H9 (cell line): ENCODE data around the gene WNT6. TPM values are rescaled to one million over a fixed set of nuclear protein-coding genes. Genes with fewer than 3 reads are reported as not detected.

Experiments used
- DNase-seq: peaks from one replicate; pipeline ENCODE4 v3.0.0-alpha.2; 2017
- H2AFZ ChIP-seq: one replicate; pipeline ENCODE4 v1.6.1; 2013; ENCODE audit warnings: mild to moderate bottlenecking, low read length, control low read depth, moderate library complexity
- H2AK5ac ChIP-seq: 2 replicates; pipeline ENCODE4 v1.6.1; 2013; ENCODE audit warnings: low read length, control low read depth, mixed read lengths; ENCODE audit not compliant: insufficient read length
- H2BK120ac ChIP-seq: one replicate; pipeline ENCODE4 v1.6.1; 2013; ENCODE audit warnings: low read depth, mild to moderate bottlenecking, low read length, control low read depth, inconsistent platforms; ENCODE audit not compliant: poor library complexity, severe bottlenecking
- H2BK12ac ChIP-seq: 2 replicates; pipeline ENCODE4 v1.6.1; 2013; ENCODE audit warnings: low read length, control low read depth, mixed read lengths, low read depth; ENCODE audit not compliant: insufficient read length
- H2BK15ac ChIP-seq: 2 replicates; pipeline ENCODE4 v1.6.1; 2013; ENCODE audit warnings: low read depth, low read length, control low read depth
- H2BK20ac ChIP-seq: one replicate; pipeline ENCODE4 v1.6.1; 2013; ENCODE audit warnings: low read depth, mild to moderate bottlenecking, low read length, control low read depth, inconsistent platforms; ENCODE audit not compliant: poor library complexity, severe bottlenecking
- H2BK5ac ChIP-seq: 2 replicates; pipeline ENCODE4 v1.6.1; 2013; ENCODE audit warnings: low read length, control low read depth, mixed read lengths; ENCODE audit not compliant: insufficient read length
- H3K14ac ChIP-seq: 2 replicates; pipeline ENCODE4 v1.6.1; 2013; ENCODE audit warnings: low read length, control low read depth; ENCODE audit not compliant: insufficient read depth
- H3K18ac ChIP-seq: 2 replicates; pipeline ENCODE4 v1.6.1; 2013; ENCODE audit warnings: low read depth, mild to moderate bottlenecking, mixed read lengths, low read length, control low read depth; ENCODE audit not compliant: insufficient read length
- H3K23ac ChIP-seq: 2 replicates; pipeline ENCODE4 v1.6.1; 2013; ENCODE audit warnings: low read length, control low read depth, mixed read lengths, low read depth; ENCODE audit not compliant: insufficient read length
- H3K23me2 ChIP-seq: 2 replicates; pipeline ENCODE4 v1.6.1; 2013; ENCODE audit warnings: low read depth, mild to moderate bottlenecking, mixed read lengths, low read length, control low read depth; ENCODE audit not compliant: insufficient read length, poor library complexity, severe bottlenecking
- H3K27ac ChIP-seq: 2 replicates; pipeline ENCODE4 v1.5.1; 2013; ENCODE audit warnings: low read length, control low read depth, mixed read lengths, low read depth; ENCODE audit not compliant: insufficient read length
- H3K27me3 ChIP-seq: 2 replicates; pipeline ENCODE4 v1.6.1; 2013; ENCODE audit warnings: low read length, control low read depth, inconsistent platforms; ENCODE audit not compliant: insufficient read depth
- H3K4ac ChIP-seq: 2 replicates; pipeline ENCODE4 v1.6.1; 2013; ENCODE audit warnings: low read depth, mild to moderate bottlenecking, control low read depth, inconsistent platforms, low read length, moderate library complexity
- H3K4me1 ChIP-seq: 2 replicates; pipeline ENCODE4 v1.6.1; 2013; ENCODE audit warnings: low read length, control low read depth, inconsistent platforms; ENCODE audit not compliant: insufficient read depth
- H3K4me2 ChIP-seq: 2 replicates; pipeline ENCODE4 v1.6.1; 2013; ENCODE audit warnings: low read length, control low read depth, mixed read lengths; ENCODE audit not compliant: insufficient read length, insufficient read depth
- H3K56ac ChIP-seq: 2 replicates; pipeline ENCODE4 v1.6.1; 2013; ENCODE audit warnings: low read depth, mild to moderate bottlenecking, mixed read lengths, low read length, control low read depth; ENCODE audit not compliant: insufficient read length
- H3K79me1 ChIP-seq: 2 replicates; pipeline ENCODE4 v1.6.1; 2013; ENCODE audit warnings: low read depth, mild to moderate bottlenecking, moderate library complexity, low read length, control low read depth, inconsistent platforms; ENCODE audit not compliant: insufficient read depth, poor library complexity, severe bottlenecking
- H3K79me2 ChIP-seq: 2 replicates; pipeline ENCODE4 v1.6.1; 2013; ENCODE audit warnings: low read length, control low read depth, inconsistent platforms; ENCODE audit not compliant: insufficient read depth
- H3K9ac ChIP-seq: 2 replicates; pipeline ENCODE4 v1.6.1; 2013; ENCODE audit warnings: low read length, control low read depth, mixed read lengths; ENCODE audit not compliant: insufficient read length; ENCODE audit errors: extremely low read depth
- H3K9me3 ChIP-seq: one replicate; pipeline ENCODE4 v1.6.1; 2013; ENCODE audit warnings: low read depth, low read length, inconsistent platforms; ENCODE audit not compliant: control insufficient read depth
- H3T11ph ChIP-seq: one replicate; pipeline ENCODE4 v1.6.1; 2013; ENCODE audit warnings: mild to moderate bottlenecking, low read length, control low read depth, inconsistent platforms
- H4K20me1 ChIP-seq: one replicate; pipeline ENCODE4 v1.6.1; 2013; ENCODE audit not compliant: control insufficient read depth, insufficient read length, insufficient read depth
- H4K5ac ChIP-seq: 2 replicates; pipeline ENCODE4 v1.6.1; 2013; ENCODE audit warnings: low read depth, mild to moderate bottlenecking, mixed read lengths, low read length, control low read depth; ENCODE audit not compliant: insufficient read length
- H4K8ac ChIP-seq: replicated peaks from 2 replicates; pipeline ENCODE4 v1.6.1; 2013; ENCODE audit warnings: low read length, control low read depth, mixed read lengths, low read depth; ENCODE audit not compliant: insufficient read length
- H4K91ac ChIP-seq: 2 replicates; pipeline ENCODE4 v1.6.1; 2013; ENCODE audit warnings: low read depth, mild to moderate bottlenecking, moderate library complexity, mixed read lengths, low read length, control low read depth; ENCODE audit not compliant: insufficient read length
- H3K27ac Mint-ChIP-seq, 3 experiments: 2 replicates in 2 of 3; 3 replicates in 1 of 3; pipeline ENCODE4 v1.8.0; 2020 to 2021; ENCODE audit warnings: mixed read lengths in 3 of 3, mild to moderate bottlenecking in 1 of 3, moderate library complexity in 1 of 3
- H3K27me3 Mint-ChIP-seq: 2 replicates; pipeline ENCODE4 v1.8.0; 2021; ENCODE audit warnings: low read depth, mild to moderate bottlenecking, moderate library complexity, mixed read lengths
- H3K36me3 Mint-ChIP-seq, 3 experiments: 2 replicates in 2 of 3; 3 replicates in 1 of 3; pipeline ENCODE4 v1.8.0; 2020 to 2021; ENCODE audit warnings: low read depth in 3 of 3, mixed read lengths in 3 of 3; ENCODE audit not compliant: insufficient read depth in 1 of 3
- H3K4me1 Mint-ChIP-seq, 2 experiments: 2 replicates each; pipeline ENCODE4 v1.8.0; 2020; ENCODE audit warnings: mixed read lengths in 2 of 2
- H3K4me3 Mint-ChIP-seq, 2 experiments: 2 replicates in 1 of 2; 3 replicates in 1 of 2; pipeline ENCODE4 v1.8.0; 2020 to 2021; ENCODE audit warnings: mild to moderate bottlenecking in 2 of 2, mixed read lengths in 2 of 2, moderate library complexity in 1 of 2
- H3K9me3 Mint-ChIP-seq, 2 experiments: 2 replicates in 1 of 2; 3 replicates in 1 of 2; pipeline ENCODE4 v1.8.0; 2020; ENCODE audit warnings: mild to moderate bottlenecking in 2 of 2, mixed read lengths in 2 of 2, moderate library complexity in 1 of 2
- WGBS: extraction: QIAGEN DNeasy Blood & Tissue Kit; methylation state at CpG from one replicate; pipeline ENCODE4 v1.1.7; 2013; ENCODE audit warnings: missing lambda C conversion rate, low lambda C conversion rate, mixed read lengths; ENCODE audit not compliant: insufficient read length; ENCODE audit errors: extremely low coverage; 5-methylcytosine and 5-hydroxymethylcytosine counted together
- total RNA-seq: library from RNA; stranded (reverse); gene quantifications from 2 replicates; pipeline ENCODE4 v1.2.1, GENCODE V29; 2021
- TF ChIP-seq, protein P1 (sequence below): fragments of 200-600 bp; sonication (generic); conservative IDR thresholded peaks from 3 replicates; pipeline ENCODE4 v1.8.0; 2021; ENCODE audit warnings: antibody characterized with exemption, mild to moderate bottlenecking

WNT6 gene
- total RNA-seq, 1 experiment from 2014 or later, result not detected

DNA sequence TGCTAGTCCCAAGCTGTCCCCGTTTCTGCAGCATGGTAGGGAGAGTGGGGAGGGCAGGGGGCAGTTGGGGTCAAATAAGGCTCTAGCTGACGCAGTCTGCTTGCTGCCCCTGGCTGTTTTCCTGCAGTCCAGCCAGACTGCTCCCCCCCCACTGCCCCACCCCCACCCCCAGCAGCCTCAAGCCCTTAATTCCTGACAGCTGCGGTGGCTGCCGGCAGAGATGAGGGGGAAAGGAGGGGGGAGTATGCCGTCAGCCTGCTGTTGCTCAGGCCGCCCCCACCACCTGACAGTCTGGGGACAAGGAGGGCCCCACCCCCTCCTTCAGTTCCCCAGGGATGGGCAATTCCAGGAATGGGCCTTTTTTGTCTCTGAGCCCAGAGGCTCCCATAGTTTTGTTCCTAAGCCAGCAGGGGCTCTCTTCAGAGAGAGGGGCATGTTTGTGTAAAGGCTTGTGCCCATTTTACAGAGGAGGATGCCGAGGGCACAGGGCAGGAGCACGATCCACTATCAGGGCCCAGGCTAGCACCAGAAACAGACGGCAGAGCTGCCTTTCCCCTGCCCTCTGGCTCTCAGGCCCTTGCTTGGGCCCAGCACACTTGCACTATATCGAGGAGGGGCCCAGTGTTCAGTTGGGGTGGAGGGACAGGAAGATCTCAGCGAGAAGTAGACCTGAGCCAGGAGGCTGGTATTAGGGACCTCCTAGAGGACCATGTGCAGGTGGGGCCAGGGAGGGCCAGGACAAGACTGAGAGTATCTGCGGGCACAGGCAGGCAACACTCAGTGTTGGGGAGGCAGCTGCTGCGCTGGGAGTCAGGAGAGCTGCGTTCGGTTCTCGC lies 19.5 kb downstream of the WNT6 start:
- Histone ChIP-seq H3K18ac (no peak overlapping the region), H4K91ac (no peak overlapping the region), H3K79me2 (no peaks in the 10 kb centered on the region), H2AFZ (no peak overlapping the region), H3K14ac (no peak overlapping the region), H3K79me1 (no peaks in the 10 kb centered on the region), H2BK12ac (no peak overlapping the region), H3K27ac (no peak overlapping the region), H3K4me2 (no peak overlapping the region), H2BK120ac (no peak overlapping the region), H3T11ph (no peak overlapping the region), H3K4me1 (no peaks in the 10 kb centered on the region), H3K9ac (no peak overlapping the region), H3K56ac (no peak overlapping the region), H4K20me1 (peaks cover 2% of the 10 kb centered on the region), H2BK5ac (no peak overlapping the region), H2BK15ac (no peak overlapping the region), H3K27me3 (peaks cover 90% of the 10 kb centered on the region), H3K23me2 (no peaks in the 10 kb centered on the region), H2BK20ac (no peak overlapping the region), H3K4ac (no peak overlapping the region), H2AK5ac (no peak overlapping the region), H3K23ac (no peak overlapping the region), H4K5ac (no peak overlapping the region), H4K8ac (no peak overlapping the region), H3K9me3 (no peaks in the 10 kb centered on the region)
- H3K4me1 Mint-ChIP-seq, result peaks cover 19 to 30% of the 10 kb centered on the region in 2 experiments
- TF ChIP-seq, protein P1, sequence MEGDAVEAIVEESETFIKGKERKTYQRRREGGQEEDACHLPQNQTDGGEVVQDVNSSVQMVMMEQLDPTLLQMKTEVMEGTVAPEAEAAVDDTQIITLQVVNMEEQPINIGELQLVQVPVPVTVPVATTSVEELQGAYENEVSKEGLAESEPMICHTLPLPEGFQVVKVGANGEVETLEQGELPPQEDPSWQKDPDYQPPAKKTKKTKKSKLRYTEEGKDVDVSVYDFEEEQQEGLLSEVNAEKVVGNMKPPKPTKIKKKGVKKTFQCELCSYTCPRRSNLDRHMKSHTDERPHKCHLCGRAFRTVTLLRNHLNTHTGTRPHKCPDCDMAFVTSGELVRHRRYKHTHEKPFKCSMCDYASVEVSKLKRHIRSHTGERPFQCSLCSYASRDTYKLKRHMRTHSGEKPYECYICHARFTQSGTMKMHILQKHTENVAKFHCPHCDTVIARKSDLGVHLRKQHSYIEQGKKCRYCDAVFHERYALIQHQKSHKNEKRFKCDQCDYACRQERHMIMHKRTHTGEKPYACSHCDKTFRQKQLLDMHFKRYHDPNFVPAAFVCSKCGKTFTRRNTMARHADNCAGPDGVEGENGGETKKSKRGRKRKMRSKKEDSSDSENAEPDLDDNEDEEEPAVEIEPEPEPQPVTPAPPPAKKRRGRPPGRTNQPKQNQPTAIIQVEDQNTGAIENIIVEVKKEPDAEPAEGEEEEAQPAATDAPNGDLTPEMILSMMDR, result no peak
- peaks cover 97% of the 10 kb centered on the region for H3K27me3 Mint-ChIP-seq
- no peak for DNase-seq
- H3K27ac Mint-ChIP-seq, result no peak overlapping the region
- H3K4me3 Mint-ChIP-seq, result peak overlapping the region in 1 of 2 experiments; percentile 65; a peak in 2 of 5 replicates
- WGBS, result no CpG with 5 or more reads among the region's 16 CpGs
- H3K9me3 Mint-ChIP-seq, result peaks cover 0 to 2% of the 10 kb centered on the region in 2 experiments; a peak in 3 of 5 replicates
- H3K36me3 Mint-ChIP-seq, result no peaks in the 10 kb centered on the region; a peak in 1 of 7 replicates
